ENCODE results near the gene CDC14C. TPM values are rescaled to one million over a fixed set of nuclear protein-coding genes. Genes with fewer than 3 reads are reported as not detected.

CDC14C gene
- total RNA-seq (2022) = not detected in 2 replicates
- Bru-seq, nascent RNA = not detected
- BruChase-seq, experiment 1, labeled RNA remaining after a 2-hour chase = percentile 9 among the genes with signal in this experiment
- BruChase-seq, experiment 2, labeled RNA remaining after a 6-hour chase = percentile 22 among the genes with signal in this experiment
- long read RNA-seq = 0 reads

GRCh38 chr7:48924433-48924832, at the start of gene CDC14C:
TSS of gene CDC14C (plus strand) at chr7:48924547. CDS start at chr7:48924673, 126 bp downstream.
- no peaks in the 10 kb centered on the region for H3K36me3 ChIP-seq (ENCODE audit: control insufficient read depth, insufficient read depth, low read length)
- Mint-ChIP-seq H3K9me3 (ENCODE audit: unreplicated experiment) (no peaks in the 10 kb centered on the region), H3K4me3 (ENCODE audit: unreplicated experiment) (no peak within 1 kb of the TSS), H3K36me3 (ENCODE audit: insufficient read depth, unreplicated experiment) (no peaks in the 10 kb centered on the region), H3K27me3 (ENCODE audit: insufficient read depth, unreplicated experiment) (no peaks in the 10 kb centered on the region), H3K4me1 (ENCODE audit: low read depth, unreplicated experiment) (no peaks in the 10 kb centered on the region), H3K27ac (ENCODE audit: unreplicated experiment) (no peak within 1 kb of the TSS)
- H3K4me1 ChIP-seq = no peaks in the 10 kb centered on the region
- CTCF ChIA-PET = no interaction called here
- no TSS peak for BruUV-seq (replicated peaks)
- intact Hi-C loops (cut with micrococcal nuclease; ENCODE audit: unreplicated experiment) = no loop called here
- no peaks in the 10 kb centered on the region for H3K9me3 ChIP-seq
- TF ChIP-seq, protein P1, sequence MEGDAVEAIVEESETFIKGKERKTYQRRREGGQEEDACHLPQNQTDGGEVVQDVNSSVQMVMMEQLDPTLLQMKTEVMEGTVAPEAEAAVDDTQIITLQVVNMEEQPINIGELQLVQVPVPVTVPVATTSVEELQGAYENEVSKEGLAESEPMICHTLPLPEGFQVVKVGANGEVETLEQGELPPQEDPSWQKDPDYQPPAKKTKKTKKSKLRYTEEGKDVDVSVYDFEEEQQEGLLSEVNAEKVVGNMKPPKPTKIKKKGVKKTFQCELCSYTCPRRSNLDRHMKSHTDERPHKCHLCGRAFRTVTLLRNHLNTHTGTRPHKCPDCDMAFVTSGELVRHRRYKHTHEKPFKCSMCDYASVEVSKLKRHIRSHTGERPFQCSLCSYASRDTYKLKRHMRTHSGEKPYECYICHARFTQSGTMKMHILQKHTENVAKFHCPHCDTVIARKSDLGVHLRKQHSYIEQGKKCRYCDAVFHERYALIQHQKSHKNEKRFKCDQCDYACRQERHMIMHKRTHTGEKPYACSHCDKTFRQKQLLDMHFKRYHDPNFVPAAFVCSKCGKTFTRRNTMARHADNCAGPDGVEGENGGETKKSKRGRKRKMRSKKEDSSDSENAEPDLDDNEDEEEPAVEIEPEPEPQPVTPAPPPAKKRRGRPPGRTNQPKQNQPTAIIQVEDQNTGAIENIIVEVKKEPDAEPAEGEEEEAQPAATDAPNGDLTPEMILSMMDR (IDR thresholded peaks at IDR 0.05; ENCODE audit: insufficient read depth in 1 of 2, low read depth in 1 of 2, low read length in 1 of 2, severe bottlenecking in 1 of 2, unreplicated experiment in 1 of 2) = no peak
- DNase-seq = no peak
- POLR2A ChIA-PET = no interaction called here
- H3K4me3 ChIP-seq (ENCODE audit: low read depth, low read length) = no peak within 1 kb of the TSS
- no peaks in the 10 kb centered on the region for H3K27me3 ChIP-seq (replicated peaks; ENCODE audit: control insufficient read depth, insufficient read depth, low read length)

GRCh38 chr7:48875045-48875916, 49.1 kb upstream of the CDC14C start:
- H3K27me3 ChIP-seq (replicated peaks; ENCODE audit: control insufficient read depth, insufficient read depth, low read length) = no peaks in the 10 kb centered on the region
- H3K4me1 Mint-ChIP-seq (ENCODE audit: low read depth, unreplicated experiment) = no peaks in the 10 kb centered on the region
- DNase-seq = peak; percentile 59 to 66
- ChIA-PET POLR2A (no interaction called here), CTCF (interaction anchor here (0.6 kb wide), 1 partner anchor 15 kb away, joined by 3 read pairs; no protein-coding TSS in a partner anchor)
- H3K27ac Mint-ChIP-seq (ENCODE audit: unreplicated experiment) = no peak overlapping the region
- no peaks in the 10 kb centered on the region for H3K36me3 ChIP-seq (ENCODE audit: control insufficient read depth, insufficient read depth, low read length)
- peaks cover 4% of the 10 kb centered on the region for H3K27me3 Mint-ChIP-seq (ENCODE audit: insufficient read depth, unreplicated experiment)
- no peaks in the 10 kb centered on the region for H3K9me3 Mint-ChIP-seq (ENCODE audit: unreplicated experiment)
- H3K4me1 ChIP-seq = no peaks in the 10 kb centered on the region
- H3K36me3 Mint-ChIP-seq (ENCODE audit: insufficient read depth, unreplicated experiment) = no peaks in the 10 kb centered on the region
- no peaks in the 10 kb centered on the region for H3K9me3 ChIP-seq
- TF ChIP-seq, protein P1 (IDR thresholded peaks at IDR 0.05; ENCODE audit: insufficient read depth in 1 of 2, low read depth in 1 of 2, low read length in 1 of 2, severe bottlenecking in 1 of 2, unreplicated experiment in 1 of 2) = peak; percentile 67 to 84
- no peak overlapping the region for H3K4me3 Mint-ChIP-seq (ENCODE audit: unreplicated experiment)
- no peak overlapping the region for H3K4me3 ChIP-seq (ENCODE audit: low read depth, low read length)
- intact Hi-C loops (cut with micrococcal nuclease; ENCODE audit: unreplicated experiment) = loop anchor here (1.0 to 5.0 kb wide), 6 partner anchors 257 to 977 kb away; no protein-coding TSS in a partner anchor
- BruUV-seq (replicated peaks) = no TSS peak

GRCh38 chr7:48876087-48876486, 48.3 kb upstream of the CDC14C start:
- H3K36me3 Mint-ChIP-seq (ENCODE audit: insufficient read depth, unreplicated experiment) = no peaks in the 10 kb centered on the region
- H3K9me3 ChIP-seq = no peaks in the 10 kb centered on the region
- intact Hi-C loops (cut with micrococcal nuclease; ENCODE audit: unreplicated experiment) = loop anchor here (5.0 kb wide), 1 partner anchor 976 kb away; no protein-coding TSS in a partner anchor
- ChIA-PET CTCF (no interaction called here), POLR2A (no interaction called here)
- no TSS peak for BruUV-seq (replicated peaks)
- H3K4me3 ChIP-seq (ENCODE audit: low read depth, low read length) = no peak overlapping the region
- no peaks in the 10 kb centered on the region for H3K4me1 ChIP-seq
- TF ChIP-seq, protein P1 (IDR thresholded peaks at IDR 0.05; ENCODE audit: insufficient read depth in 1 of 2, low read depth in 1 of 2, low read length in 1 of 2, severe bottlenecking in 1 of 2, unreplicated experiment in 1 of 2) = no peak
- no peak for DNase-seq
- H3K4me3 Mint-ChIP-seq (ENCODE audit: unreplicated experiment) = no peak overlapping the region
- no peaks in the 10 kb centered on the region for H3K9me3 Mint-ChIP-seq (ENCODE audit: unreplicated experiment)
- H3K27ac Mint-ChIP-seq (ENCODE audit: unreplicated experiment) = no peak overlapping the region
- no peaks in the 10 kb centered on the region for H3K4me1 Mint-ChIP-seq (ENCODE audit: low read depth, unreplicated experiment)
- no peaks in the 10 kb centered on the region for H3K27me3 ChIP-seq (replicated peaks; ENCODE audit: control insufficient read depth, insufficient read depth, low read length)
- H3K36me3 ChIP-seq (ENCODE audit: control insufficient read depth, insufficient read depth, low read length) = no peaks in the 10 kb centered on the region
- H3K27me3 Mint-ChIP-seq (ENCODE audit: insufficient read depth, unreplicated experiment) = peaks cover 3% of the 10 kb centered on the region

Measured in Caco-2 (cell line).